Choroid plexus epithelial cell (primary cell): ENCODE measurements around the gene C16orf74.

Experiments used
- DNase-seq: peaks from one replicate; pipeline ENCODE4 v3.0.0-alpha.2; 2010; ENCODE audit warnings: low read depth
- H3K4me3 ChIP-seq: 2 replicates; pipeline ENCODE4 v1.5.1; 2011; ENCODE audit warnings: low read depth, mild to moderate bottlenecking, control low read depth, low read length, moderate library complexity
- CTCF ChIP-seq: conservative IDR thresholded peaks from 2 replicates; pipeline ENCODE4 v1.5.1; 2011; ENCODE audit warnings: low read depth, mild to moderate bottlenecking, control low read depth, inconsistent platforms, low read length, moderate library complexity

Gene C16orf74

DNA sequence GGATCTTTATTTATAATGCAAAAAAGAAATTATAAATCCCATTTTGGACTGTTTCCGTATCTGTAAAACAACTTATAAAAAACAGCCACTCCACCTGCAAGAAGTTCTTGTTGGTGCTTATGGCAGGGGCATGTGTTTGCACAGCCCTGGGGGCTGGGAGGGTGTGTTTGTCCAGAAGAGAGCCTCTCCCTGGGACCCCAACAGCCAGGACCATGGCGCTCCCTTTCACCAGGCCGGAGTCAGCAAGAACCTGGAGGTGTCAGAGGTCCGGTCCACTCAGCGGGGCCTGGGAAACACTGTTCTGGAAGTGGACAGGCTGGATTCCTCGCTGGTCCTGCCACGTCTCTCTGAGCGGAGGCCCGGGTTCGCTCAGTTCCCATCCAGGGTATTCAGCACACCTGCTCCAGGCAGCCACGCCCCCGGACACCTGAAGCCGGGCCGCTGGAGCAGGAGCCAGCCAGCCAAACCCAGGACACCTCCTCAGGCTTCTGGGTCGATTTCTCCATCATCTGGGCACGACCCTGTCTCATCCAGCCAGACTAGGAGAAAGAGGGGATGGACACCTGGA is 43.3 kb downstream of the C16orf74 start:
- TF ChIP-seq CTCF, result no peak
- no peak for DNase-seq
- no peak overlapping the region for H3K4me3 ChIP-seq

DNA sequence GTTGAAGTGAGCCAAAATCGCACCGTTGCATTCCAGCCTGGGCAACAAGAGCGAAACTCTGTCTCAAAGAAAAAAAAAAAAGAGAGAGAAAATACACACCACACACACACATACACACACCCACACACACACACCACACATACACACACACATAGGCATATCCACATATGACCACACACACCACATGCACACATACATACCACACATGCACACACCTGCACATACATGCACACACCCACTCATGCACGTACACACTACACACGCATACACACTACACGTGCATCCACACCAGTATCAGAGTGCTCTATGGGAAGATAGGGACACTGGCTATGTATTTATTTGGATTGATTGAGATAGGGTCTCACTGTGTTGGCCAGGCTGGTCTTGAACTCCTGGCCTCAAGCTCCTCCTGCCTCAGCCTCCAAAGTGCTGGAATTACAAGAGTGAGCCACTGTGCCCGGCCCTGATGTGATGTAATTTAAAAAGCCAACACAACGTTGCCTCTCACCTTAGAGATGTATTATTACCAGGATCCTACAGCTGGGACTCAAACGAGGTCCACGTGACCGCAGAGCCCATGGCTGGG is 44.4 kb downstream of the C16orf74 start:
- no peak for TF ChIP-seq CTCF
- no peak overlapping the region for H3K4me3 ChIP-seq
- no peak for DNase-seq

- H3K4me3 ChIP-seq, result no peak overlapping the region
- no peak for TF ChIP-seq CTCF
- no peak for DNase-seq
Measured at GRCh38 chr16:85704900-85705846, 45.7 kb downstream of the C16orf74 start.

GRCh38 chr16:85704011-85704410 is 46.9 kb downstream of the C16orf74 start:
- H3K4me3 ChIP-seq, result no peak overlapping the region
- TF ChIP-seq CTCF, result no peak
- DNase-seq, result no peak

GRCh38 chr16:85699628-85700027 is 51.3 kb downstream of the C16orf74 start:
- TF ChIP-seq CTCF, result no peak
- peak; percentile 48 for DNase-seq
- no peak overlapping the region for H3K4me3 ChIP-seq

DNA sequence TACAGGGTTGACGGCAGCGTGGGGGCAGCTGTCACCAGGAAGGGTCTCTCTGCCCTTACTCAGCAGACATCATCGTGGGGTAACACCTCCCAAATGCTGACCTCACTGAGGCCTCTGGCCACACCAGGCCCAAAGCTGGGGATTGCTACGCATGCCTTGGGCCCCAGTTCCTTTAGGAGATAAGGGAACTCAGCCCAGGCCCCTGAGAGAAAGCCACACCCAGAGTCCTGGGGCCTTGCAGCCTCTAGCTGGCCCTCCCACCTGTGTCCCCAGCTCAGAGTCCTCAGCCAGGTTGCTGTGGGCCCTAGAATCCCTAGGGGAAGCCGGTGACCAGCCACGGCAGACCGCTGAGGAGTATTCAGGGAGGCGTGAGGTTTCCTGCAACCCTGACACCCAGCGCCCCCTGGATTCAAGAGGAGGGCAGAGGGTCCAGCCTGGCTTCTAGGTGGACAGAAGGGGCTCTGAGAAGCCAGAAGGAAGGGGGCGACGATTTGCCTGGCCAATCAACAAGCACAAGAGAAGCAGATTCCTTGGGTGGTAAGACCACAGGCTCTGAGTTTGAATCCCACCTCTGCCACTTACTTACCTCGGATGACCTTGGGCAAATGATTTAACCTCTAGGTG is 51.8 kb downstream of the C16orf74 start:
- DNase-seq, result no peak
- TF ChIP-seq CTCF, result no peak
- no peak overlapping the region for H3K4me3 ChIP-seq
